Peyer's patch (tissue), 4 donors: Measurements from ENCODE around the gene EXD2.

Source experiments
- CTCF ChIP-seq, 6 experiments: fragments of 450-650 bp in 4 of 6; fragments of 200-600 bp in 2 of 6; sonication (generic) in 1 of 6; IDR thresholded peaks; one replicate each; pipeline ENCODE4 v1.5.1; 2017 to 2019; ENCODE audit warnings: antibody characterized with exemption in 6 of 6, mild to moderate bottlenecking in 3 of 6, moderate library complexity in 1 of 6
- POLR2A ChIP-seq, 2 donors: fragments of 450-650 bp; IDR thresholded peaks; one replicate each; pipeline ENCODE4 v1.5.1; 2017; ENCODE audit warnings: antibody characterized with exemption in 2 of 2, mild to moderate bottlenecking in 2 of 2, moderate library complexity in 2 of 2

DNA sequence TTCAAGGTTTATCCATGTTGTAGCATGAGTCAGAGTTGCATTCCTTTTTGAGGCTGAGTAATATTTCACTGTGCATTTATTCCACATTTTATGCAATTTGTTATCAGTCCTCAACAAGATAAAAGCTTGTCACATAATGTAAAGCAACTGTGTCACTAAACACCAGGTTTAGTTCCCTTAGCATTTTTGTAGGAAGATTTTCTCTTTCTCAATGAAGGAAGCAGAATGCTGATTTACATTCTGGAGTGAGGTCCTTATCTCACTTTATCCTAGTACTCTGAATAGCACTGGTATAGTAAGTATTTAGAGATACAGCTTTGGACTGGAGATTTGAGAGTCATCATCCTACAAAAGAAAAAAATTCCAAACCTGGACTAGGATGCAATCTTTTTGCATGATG is 9.8 kb upstream of the EXD2 start:
- TF ChIP-seq CTCF (IDR thresholded peaks at IDR 0.05) (no peak), POLR2A (IDR thresholded peaks at IDR 0.05) (no peak)
